Measurements from ENCODE around the gene BACE1. TPM values are rescaled to one million over a fixed set of nuclear protein-coding genes. Genes with fewer than 3 reads are reported as not detected.

Gene BACE1
- total and polyA plus RNA-seq, 2 of the 13 experiments (the other 11 are each of a cell fraction or from before 2014, with no cell fraction given), result 7.5 to 17.9 TPM

DNA sequence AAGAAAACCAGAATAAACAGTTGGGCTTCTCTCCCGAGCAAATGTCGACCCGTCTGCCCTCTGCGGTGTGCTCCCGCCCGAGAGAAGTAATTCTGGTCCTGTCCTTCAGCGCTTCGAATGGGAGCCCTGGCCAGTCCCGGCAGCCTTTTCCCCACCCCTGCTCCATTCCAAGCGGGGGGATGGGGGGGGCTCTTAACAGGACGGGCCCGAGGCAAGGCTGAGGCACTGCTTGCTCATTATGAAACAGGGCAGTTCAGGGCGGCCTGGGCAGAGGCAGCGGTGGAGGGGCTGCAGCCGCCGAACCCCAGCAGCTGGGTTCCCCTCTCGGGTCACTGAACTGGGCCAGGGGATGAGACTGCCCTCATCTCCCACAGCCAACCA is 15.8 kb downstream of the BACE1 start (continued):
- TF ChIP-seq GFI1 (CRISPR knock-in tag; IDR thresholded peaks at IDR 0.05; ENCODE audit: borderline replicate concordance) (no peak), MEIS2 (CRISPR knock-in tag; IDR thresholded peaks at IDR 0.05) (no peak), ZNF121 (CRISPR knock-in tag; IDR thresholded peaks at IDR 0.05) (0 out of 2 replicates have a peak, but pooled peaks have one; percentile 9), ZNF333 (CRISPR knock-in tag; IDR thresholded peaks at IDR 0.05; ENCODE audit: borderline replicate concordance) (no peak), ZNF788 (CRISPR knock-in tag; IDR thresholded peaks at IDR 0.05; ENCODE audit: borderline replicate concordance) (no peak), RBM22 (optimal IDR thresholded peaks at IDR 0.05; ENCODE audit: low read length) (no peak), MIXL1 (CRISPR knock-in tag; IDR thresholded peaks at IDR 0.05) (no peak), FOSL1 (CRISPR knock-in tag; IDR thresholded peaks at IDR 0.05; ENCODE audit: borderline replicate concordance) (no peak), MYC (CRISPR knock-in tag; IDR thresholded peaks at IDR 0.05; ENCODE audit: borderline replicate concordance) (no peak; the same call in 1 of the 2 replicates), NCOA1 (CRISPR knock-in tag; IDR thresholded peaks at IDR 0.05) (no peak), CCDC6 (CRISPR knock-in tag; IDR thresholded peaks at IDR 0.05) (no peak), ZNF772 (CRISPR knock-in tag; IDR thresholded peaks at IDR 0.05) (no peak; the same call in 1 of the 2 replicates), DMAP1 (CRISPR knock-in tag; IDR thresholded peaks at IDR 0.05) (no peak), ZNF331 (CRISPR knock-in tag; IDR thresholded peaks at IDR 0.05) (no peak), ZNF572 (CRISPR knock-in tag; IDR thresholded peaks at IDR 0.05) (peak; percentile 41; the same call in 1 of the 2 replicates), ZNF607 (CRISPR knock-in tag; IDR thresholded peaks at IDR 0.05; ENCODE audit: borderline replicate concordance) (0 out of 2 replicates have a peak, but pooled peaks have one; percentile 32), XRCC5 (optimal IDR thresholded peaks at IDR 0.05; ENCODE audit: low read length) (peak; percentile 55), RARG (CRISPR knock-in tag; IDR thresholded peaks at IDR 0.05; ENCODE audit: low read depth) (no peak), POLR2A (IDR thresholded peaks at IDR 0.05; ENCODE audit: insufficient read depth in 1 of 2, low read depth in 2 of 2, low read length in 2 of 2) (no peak), KDM4B (CRISPR knock-in tag; IDR thresholded peaks at IDR 0.05) (no peak), ZNF546 (CRISPR knock-in tag; conservative IDR thresholded peaks at IDR 0.05) (no peak), KDM3A (CRISPR knock-in tag; IDR thresholded peaks at IDR 0.05; ENCODE audit: low read depth) (no peak)
- TF ChIP-seq, protein P1, sequence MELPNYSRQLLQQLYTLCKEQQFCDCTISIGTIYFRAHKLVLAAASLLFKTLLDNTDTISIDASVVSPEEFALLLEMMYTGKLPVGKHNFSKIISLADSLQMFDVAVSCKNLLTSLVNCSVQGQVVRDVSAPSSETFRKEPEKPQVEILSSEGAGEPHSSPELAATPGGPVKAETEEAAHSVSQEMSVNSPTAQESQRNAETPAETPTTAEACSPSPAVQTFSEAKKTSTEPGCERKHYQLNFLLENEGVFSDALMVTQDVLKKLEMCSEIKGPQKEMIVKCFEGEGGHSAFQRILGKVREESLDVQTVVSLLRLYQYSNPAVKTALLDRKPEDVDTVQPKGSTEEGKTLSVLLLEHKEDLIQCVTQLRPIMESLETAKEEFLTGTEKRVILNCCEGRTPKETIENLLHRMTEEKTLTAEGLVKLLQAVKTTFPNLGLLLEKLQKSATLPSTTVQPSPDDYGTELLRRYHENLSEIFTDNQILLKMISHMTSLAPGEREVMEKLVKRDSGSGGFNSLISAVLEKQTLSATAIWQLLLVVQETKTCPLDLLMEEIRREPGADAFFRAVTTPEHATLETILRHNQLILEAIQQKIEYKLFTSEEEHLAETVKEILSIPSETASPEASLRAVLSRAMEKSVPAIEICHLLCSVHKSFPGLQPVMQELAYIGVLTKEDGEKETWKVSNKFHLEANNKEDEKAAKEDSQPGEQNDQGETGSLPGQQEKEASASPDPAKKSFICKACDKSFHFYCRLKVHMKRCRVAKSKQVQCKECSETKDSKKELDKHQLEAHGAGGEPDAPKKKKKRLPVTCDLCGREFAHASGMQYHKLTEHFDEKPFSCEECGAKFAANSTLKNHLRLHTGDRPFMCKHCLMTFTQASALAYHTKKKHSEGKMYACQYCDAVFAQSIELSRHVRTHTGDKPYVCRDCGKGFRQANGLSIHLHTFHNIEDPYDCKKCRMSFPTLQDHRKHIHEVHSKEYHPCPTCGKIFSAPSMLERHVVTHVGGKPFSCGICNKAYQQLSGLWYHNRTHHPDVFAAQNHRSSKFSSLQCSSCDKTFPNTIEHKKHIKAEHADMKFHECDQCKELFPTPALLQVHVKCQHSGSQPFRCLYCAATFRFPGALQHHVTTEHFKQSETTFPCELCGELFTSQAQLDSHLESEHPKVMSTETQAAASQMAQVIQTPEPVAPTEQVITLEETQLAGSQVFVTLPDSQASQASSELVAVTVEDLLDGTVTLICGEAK (IDR thresholded peaks at IDR 0.05), result no peak
- TF ChIP-seq, protein P1 (CRISPR knock-in tag; IDR thresholded peaks at IDR 0.05), result no peak
- TF ChIP-seq, protein P2, sequence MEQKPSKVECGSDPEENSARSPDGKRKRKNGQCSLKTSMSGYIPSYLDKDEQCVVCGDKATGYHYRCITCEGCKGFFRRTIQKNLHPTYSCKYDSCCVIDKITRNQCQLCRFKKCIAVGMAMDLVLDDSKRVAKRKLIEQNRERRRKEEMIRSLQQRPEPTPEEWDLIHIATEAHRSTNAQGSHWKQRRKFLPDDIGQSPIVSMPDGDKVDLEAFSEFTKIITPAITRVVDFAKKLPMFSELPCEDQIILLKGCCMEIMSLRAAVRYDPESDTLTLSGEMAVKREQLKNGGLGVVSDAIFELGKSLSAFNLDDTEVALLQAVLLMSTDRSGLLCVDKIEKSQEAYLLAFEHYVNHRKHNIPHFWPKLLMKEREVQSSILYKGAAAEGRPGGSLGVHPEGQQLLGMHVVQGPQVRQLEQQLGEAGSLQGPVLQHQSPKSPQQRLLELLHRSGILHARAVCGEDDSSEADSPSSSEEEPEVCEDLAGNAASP (CRISPR knock-in tag; IDR thresholded peaks at IDR 0.05; ENCODE audit: borderline replicate concordance), result peak; percentile 15; the same call in 1 of the 2 replicates
